HG02870 (cell line): ENCODE results near the gene L3MBTL3.

Source experiments
- ATAC-seq: cut with Tn5 transposase; IDR thresholded peaks from one replicate; pipeline ENCODE4 v1.9.1; 2021; ENCODE audit warnings: mild to moderate bottlenecking, moderate library complexity; ENCODE audit not compliant: unreplicated experiment

The L3MBTL3 gene

DNA sequence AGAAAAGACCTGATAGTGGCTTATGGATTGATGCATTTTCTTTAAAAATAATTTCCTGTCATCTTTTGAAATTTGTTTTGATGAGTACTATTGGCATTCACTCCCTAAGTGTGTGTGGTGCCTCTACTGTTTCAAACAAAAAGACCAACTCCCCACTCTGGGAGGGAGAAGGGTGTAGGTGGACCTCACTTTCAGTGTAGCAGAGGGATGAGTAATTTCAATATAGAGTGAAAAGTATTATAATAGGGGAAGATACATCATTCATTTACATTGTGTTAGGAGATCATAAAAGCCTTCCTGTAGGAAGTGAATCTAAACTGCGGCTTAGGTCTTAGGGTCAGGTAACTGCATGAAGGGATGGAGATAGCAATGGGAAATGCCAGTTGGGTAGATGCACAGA is 158.0 kb downstream of the L3MBTL3 start:
- ATAC-seq = no peak

DNA sequence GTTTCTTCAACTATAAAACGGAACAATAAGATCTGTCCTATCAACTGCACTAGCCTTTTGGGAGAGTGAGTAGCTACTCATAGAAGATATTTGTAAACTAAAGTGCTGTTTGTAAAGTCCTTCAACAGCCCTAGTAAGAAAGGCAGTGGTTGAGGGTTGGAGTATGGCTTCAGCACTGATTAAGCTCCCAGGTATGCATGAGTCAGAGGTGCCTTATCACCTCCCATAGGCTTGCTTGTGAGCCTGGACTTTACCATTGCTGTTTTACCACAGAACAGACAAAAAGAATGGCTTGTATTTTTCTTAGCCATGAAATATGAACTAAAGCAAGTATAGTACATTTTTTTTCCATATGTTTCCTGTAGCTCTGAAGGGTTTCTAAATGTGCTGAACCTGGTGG is 160.3 kb downstream of the L3MBTL3 start:
- no peak for ATAC-seq

DNA sequence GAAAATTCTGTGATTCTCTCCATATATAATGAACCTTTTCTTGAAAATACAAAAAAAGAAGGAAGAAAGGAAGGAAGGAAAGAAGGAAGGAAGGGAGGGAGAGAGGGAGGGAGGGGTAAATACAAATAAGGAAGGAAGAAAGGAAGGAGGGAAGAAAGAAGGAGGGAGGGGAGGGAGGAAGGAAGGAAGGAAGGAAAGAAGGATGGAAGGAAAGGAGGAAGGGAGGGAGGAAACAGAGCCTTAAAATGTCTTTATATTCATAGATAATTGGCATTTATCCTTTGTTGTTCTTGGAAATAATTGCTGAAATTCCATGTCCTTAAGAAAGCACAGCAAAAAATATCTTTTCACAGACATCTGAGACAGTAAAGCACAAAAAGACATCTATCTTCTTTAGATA is 164.1 kb downstream of the L3MBTL3 start:
- no peak for ATAC-seq

DNA sequence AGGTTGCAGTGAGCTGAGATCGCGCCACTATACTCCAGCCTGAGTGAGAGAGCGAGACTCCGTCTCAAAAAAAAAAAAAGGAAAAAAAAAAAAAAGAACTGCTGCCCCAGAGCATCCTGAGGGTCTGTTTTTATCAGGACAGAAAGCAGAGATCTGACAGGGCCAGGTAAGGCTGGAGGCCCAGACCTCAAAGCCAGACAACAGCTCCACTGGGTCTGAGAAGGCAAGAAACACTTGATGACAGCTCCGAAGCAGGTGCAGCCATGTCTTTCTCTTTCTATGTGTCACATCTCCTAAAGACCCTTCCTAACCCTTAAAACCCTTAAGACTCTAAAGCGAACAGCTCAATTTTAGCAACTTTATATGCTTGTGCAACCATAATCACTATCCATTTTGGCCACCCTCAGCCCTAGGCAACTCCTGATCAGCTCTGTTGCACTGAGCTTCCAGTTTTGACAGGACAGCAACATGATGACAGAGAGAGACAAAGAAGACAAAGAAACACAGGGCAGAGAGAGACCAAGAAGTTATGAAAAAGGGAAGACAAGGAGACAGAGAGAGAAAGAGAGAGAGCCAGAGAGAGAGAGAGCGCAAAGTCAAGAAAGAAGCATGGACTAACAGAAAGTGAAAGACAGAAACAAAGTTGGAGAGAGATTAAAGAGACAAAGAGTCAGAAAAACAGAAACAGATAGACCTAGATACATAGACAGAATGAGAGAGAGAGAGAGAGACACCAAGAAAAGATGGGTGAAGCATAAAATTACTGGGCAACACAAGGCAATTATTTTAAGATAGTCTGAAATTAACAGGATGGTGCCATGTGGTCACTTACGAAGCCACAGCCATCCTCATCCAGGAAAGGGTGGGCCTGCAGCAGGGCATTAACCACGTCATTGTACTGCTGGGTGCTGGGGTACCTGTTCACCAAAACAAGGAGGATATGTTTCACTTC is 165.2 kb downstream of the L3MBTL3 start:
- ATAC-seq = no peak

DNA sequence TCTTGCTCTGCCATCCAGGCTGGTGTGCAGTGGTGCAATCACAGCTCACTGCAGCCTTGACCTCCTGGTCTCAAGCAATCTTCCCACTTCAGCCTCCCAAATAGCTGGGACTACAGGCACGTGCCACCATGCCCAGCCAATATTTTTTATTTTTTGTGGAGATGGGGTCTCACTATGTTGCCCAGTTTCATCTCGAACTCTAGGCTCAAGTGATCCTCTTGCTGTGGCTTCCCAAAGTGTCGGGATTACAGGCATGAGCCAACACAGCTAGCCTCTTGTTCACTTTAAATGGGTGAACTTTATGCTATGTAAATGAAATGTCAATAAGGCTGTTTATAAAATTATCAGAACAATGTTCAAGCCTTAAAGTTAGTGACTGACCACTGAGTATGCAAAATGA is 167.3 kb downstream of the L3MBTL3 start:
- no peak for ATAC-seq

DNA sequence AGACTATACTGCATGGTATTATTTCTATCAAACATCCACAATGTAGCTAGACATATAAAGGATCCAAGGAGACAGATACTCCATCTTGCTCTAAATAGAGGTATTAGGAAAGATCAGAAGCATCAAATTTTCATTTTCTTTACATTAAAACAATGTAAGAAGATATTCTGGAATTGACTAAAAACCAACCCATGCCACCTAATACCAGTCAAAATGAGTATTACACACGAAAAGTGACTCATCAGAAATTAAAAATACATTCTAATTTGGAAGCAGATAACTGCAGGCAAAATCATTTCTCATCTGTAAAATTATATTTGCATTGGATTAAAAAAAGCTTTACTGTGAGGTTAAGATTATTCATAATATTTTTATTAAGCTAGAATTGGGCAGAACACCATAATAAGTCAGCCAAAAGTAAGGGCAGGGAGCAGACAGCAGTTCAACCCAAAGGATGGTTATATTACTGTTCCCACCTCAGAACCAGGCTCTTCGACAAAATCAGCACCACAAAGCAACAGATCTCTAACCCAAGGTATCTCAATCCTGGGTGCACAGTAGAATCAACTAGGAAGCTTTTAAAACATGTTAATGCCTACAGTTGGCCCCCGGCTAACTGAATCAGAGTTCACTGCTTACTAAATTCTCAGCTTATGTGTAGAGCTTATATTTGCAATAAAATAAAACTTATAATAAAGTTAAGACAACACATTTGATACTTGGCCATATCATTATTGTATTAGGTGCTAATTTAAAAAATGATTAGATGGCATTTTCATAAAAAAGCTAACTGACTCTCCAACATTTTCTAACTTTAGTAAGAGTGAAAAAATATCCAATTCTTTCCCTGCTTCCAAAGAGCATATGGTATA is 169.2 kb downstream of the L3MBTL3 start:
- ATAC-seq = no peak

DNA sequence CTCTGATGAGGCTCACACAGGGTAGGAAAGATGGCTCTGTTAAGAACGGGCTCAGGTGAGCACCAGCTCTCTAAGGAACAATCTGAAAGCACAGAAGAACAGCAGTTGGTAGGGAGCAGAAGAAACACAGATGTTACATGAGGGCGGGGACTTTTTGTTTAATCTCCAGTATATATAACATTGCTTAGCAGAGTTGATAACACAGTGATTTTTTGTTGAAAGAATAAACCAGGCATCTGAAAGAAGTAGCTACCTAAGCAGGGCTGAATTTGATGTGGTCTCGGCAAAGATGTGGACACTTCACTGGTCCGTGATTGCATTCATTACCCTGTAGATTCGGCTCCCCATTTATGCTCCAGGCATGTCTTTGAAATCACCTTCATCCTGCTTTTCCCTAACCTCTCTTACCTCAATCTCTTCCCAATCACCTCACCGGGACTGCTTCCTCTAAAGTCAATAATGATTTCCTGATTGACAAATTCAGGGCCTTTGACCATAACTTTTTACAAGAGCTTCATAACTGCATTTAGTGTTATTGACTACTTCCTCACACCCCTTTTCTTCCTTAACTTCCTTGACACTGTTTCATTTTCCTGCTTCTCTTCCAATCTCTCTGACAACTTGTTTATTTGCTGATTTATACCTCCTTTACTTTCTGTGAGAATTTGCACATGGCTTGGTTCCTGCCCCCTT is 170.0 kb downstream of the L3MBTL3 start:
- ATAC-seq = no peak

DNA sequence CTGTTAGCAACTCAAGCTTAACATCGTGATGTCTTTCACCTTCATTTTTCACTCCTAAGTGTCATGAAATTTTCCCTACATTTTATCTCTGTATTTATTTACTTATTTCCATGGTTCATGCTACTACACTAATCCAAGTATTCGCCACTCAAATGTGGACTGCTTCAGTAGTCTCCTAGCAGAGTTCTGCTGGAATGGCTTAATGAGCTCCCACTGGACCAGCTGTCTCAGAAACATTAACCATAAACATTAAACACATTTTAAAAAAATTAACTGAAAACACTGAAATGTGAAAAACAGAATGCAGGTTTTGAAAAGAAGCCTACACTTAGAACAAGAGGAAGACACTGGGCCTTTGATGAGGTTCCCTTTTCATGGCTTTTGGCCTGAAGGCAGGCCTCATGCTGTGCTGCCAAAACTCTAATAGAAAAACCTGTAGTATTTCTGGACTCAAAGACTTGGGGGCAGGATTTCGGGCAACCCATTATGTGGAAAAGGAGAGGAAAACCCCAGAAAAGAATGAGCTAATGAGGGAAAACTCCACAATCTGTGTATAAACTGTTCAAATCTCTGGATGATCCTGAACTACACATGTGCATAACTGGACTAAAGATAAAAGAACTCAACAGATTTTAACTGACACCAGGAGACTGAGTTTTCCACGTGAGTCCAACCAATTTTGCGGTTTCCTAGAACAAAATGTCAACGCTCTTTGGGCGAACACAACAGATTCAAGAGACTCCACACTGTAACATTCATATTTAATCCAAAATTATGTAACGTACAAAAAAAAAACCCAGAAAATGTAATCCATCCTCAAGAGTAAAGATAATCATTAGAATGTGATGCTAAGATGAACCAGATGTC is 171.4 kb downstream of the L3MBTL3 start:
- ATAC-seq = no peak
